K562 (cell line): ENCODE measurements around the gene RITA1. TPM values are rescaled to one million over a fixed set of nuclear protein-coding genes. Genes with fewer than 3 reads are reported as not detected.
A peak's percentile ranks its signal among the peaks of the same experiment; 100 is the strongest.

Experiments used
- ATAC-seq: fragments of 200-7000 bp; cut with Tn5 transposase; 3 replicates; pipeline ENCODE4 v1.9.1; 2020; ENCODE audit warnings: moderate library complexity
- BruUV-seq: library from RNA; stranded (reverse); fragments of 400-500 nt; replicated peaks from 2 replicates; lab custom pipeline; 2021; lab: Mats Ljungman, UMichigan
- CTCF ChIA-PET: fragments of 300-600 bp; formaldehyde crosslinking; extraction: SDS; loops from one replicate; lab custom pipeline; 2021; ENCODE audit warnings: low intra/inter-chr PET ratio; lab: Yijun Ruan, JAX
- POLR2A ChIA-PET: fragments of 300-600, 350-650 bp; sonication (Branson Sonifier 250); formaldehyde crosslinking; extraction: SDS; loops from one replicate; lab custom pipeline; 2021; ENCODE audit warnings: antibody characterized with exemption, inconsistent platforms; lab: Yijun Ruan, JAX
- DNase-seq, 4 experiments: peaks; one replicate each; pipeline versions ENCODE4 v3.0.0 to v3.0.0-alpha.2; 2011 to 2018; ENCODE audit warnings: low spot score in 3 of 4, mixed read lengths in 3 of 4; ENCODE audit errors: extremely low read depth in 1 of 4
- FAIRE-seq: peaks from 2 replicates; lab custom pipeline; 2011; peaks lifted over from hg19 to GRCh38; lab: Jason Lieb, UNC
- H2AFZ ChIP-seq: 2 replicates; pipeline ENCODE4 v1.6.0; 2011; ENCODE audit warnings: low read depth, low read length, control low read depth, inconsistent platforms
- H3K27ac ChIP-seq: fragments of 200-600 bp; 3 replicates; pipeline ENCODE4 v1.8.0; 2011; ENCODE audit warnings: low read depth, mild to moderate bottlenecking, control low read depth, inconsistent platforms, low read length, moderate library complexity, mixed read lengths; ENCODE audit errors: extremely low read depth
- H3K27me3 ChIP-seq, 2 experiments: fragments of 300-600 bp in 1 of 2; 2 replicates in 1 of 2; 3 replicates in 1 of 2; pipeline versions ENCODE4 v1.6.0 to v1.8.0; 2011; ENCODE audit warnings: inconsistent platforms in 2 of 2, low read length in 2 of 2, mild to moderate bottlenecking in 1 of 2, mixed read lengths in 1 of 2, moderate library complexity in 1 of 2; ENCODE audit not compliant: control insufficient read depth in 2 of 2, insufficient read depth in 2 of 2
- H3K36me3 ChIP-seq: fragments of 300-600 bp; 3 replicates; pipeline ENCODE4 v1.8.0; 2011; ENCODE audit warnings: mild to moderate bottlenecking, low read length, inconsistent platforms; ENCODE audit not compliant: control insufficient read depth, insufficient read depth
- H3K4me1 ChIP-seq, 2 experiments: fragments of 200-600 bp in 1 of 2; replicated peaks in 1 of 2; 2 replicates in 1 of 2; 3 replicates in 1 of 2; pipeline versions ENCODE4 v1.5.1 to v1.8.0; 2011; ENCODE audit warnings: inconsistent platforms in 2 of 2, low read length in 2 of 2, mild to moderate bottlenecking in 1 of 2, mixed read lengths in 1 of 2, moderate library complexity in 1 of 2; ENCODE audit not compliant: control insufficient read depth in 2 of 2, insufficient read depth in 2 of 2
- H3K4me2 ChIP-seq: 2 replicates; pipeline ENCODE4 v1.6.1; 2011; ENCODE audit warnings: low read length, control low read depth, inconsistent platforms, mixed read lengths; ENCODE audit not compliant: insufficient read depth
- H3K4me3 ChIP-seq: fragments of 200-600 bp; sonication (generic), shearing (Covaris generic); 2 replicates; pipeline ENCODE4 v1.5.1; 2016; ENCODE audit warnings: control low read depth, inconsistent platforms
- H3K79me2 ChIP-seq: fragments of 200-600 bp; 3 replicates; pipeline ENCODE4 v1.8.0; 2011; ENCODE audit warnings: low read length, inconsistent platforms; ENCODE audit not compliant: control insufficient read depth, insufficient read depth
- H3K9ac ChIP-seq, 2 experiments: 2 replicates each; pipeline versions ENCODE4 v1.6.0 to v1.6.1; 2011; ENCODE audit warnings: low read depth in 2 of 2, low read length in 2 of 2, control low read depth in 1 of 2, inconsistent platforms in 1 of 2, mild to moderate bottlenecking in 1 of 2, mixed read lengths in 1 of 2; ENCODE audit not compliant: insufficient read depth in 1 of 2
- H3K9me1 ChIP-seq: one replicate; pipeline ENCODE4 v1.6.0; 2011; ENCODE audit warnings: inconsistent platforms, mild to moderate bottlenecking, low read length, moderate library complexity; ENCODE audit not compliant: control insufficient read depth, insufficient read depth
- H3K9me3 ChIP-seq: replicated peaks from 2 replicates; pipeline ENCODE4 v1.5.1; 2011; ENCODE audit warnings: low read depth, low read length, inconsistent platforms; ENCODE audit not compliant: control insufficient read depth, insufficient read depth
- H4K20me1 ChIP-seq: replicated peaks from 2 replicates; pipeline ENCODE4 v1.6.1; 2011; ENCODE audit warnings: low read length, inconsistent platforms, mixed read lengths; ENCODE audit not compliant: control insufficient read depth, insufficient read depth
- BACH1 ChIP-seq: fragments of 200-800 bp; sonication (Bioruptor generic); IDR thresholded peaks from 2 replicates; pipeline ENCODE4 v1.6.1; 2016; ENCODE audit warnings: missing genetic modification characterization, missing compliant biosample characterization
- BHLHE40 ChIP-seq: IDR thresholded peaks from 2 replicates; pipeline ENCODE4 v1.6.1; 2011; ENCODE audit warnings: low read length, improper control_type of control experiment
- DDX20 ChIP-seq: fragments of 450-650 bp; IDR thresholded peaks from 2 replicates; pipeline ENCODE4 v1.6.1; 2016; ENCODE audit warnings: missing genetic modification characterization, low read depth, mild to moderate bottlenecking, missing compliant biosample characterization, moderate library complexity
- MBD1 ChIP-seq: fragments of 250-450 bp; sonication (Bioruptor Pico); IDR thresholded peaks from 2 replicates; pipeline ENCODE4 v1.8.0; 2022; ENCODE audit warnings: inconsistent platforms
- NR2C1 ChIP-seq, 2 experiments: fragments of 450-650 bp; IDR thresholded peaks; 2 replicates each; pipeline ENCODE4 v1.6.1; 2017; ENCODE audit warnings: mild to moderate bottlenecking in 2 of 2, antibody characterized with exemption in 1 of 2, inconsistent platforms in 1 of 2, missing compliant biosample characterization in 1 of 2, missing genetic modification characterization in 1 of 2
- RUNX1 ChIP-seq: sonication (generic); IDR thresholded peaks from 2 replicates; pipeline ENCODE4 v1.6.1; 2016; ENCODE audit warnings: antibody characterized with exemption, low read depth
- YY1 ChIP-seq, 3 experiments: IDR thresholded peaks; 2 replicates each; pipeline ENCODE4 v1.6.1; 2011; ENCODE audit warnings: low read length in 2 of 3, mild to moderate bottlenecking in 2 of 3, moderate library complexity in 2 of 3, borderline replicate concordance in 1 of 3, control low read depth in 1 of 3, low read depth in 1 of 3; ENCODE audit not compliant: insufficient read depth in 3 of 3, insufficient replicate concordance in 2 of 3, control insufficient read depth in 1 of 3, insufficient read length in 1 of 3; ENCODE audit errors: extremely low read depth in 1 of 3
- ZBTB1 ChIP-seq: sonication (generic); formaldehyde crosslinking; IDR thresholded peaks from 2 replicates; pipeline ENCODE4 v1.8.1; 2023; ENCODE audit warnings: missing genetic modification reagents, low read depth, mild to moderate bottlenecking, borderline replicate concordance
- WGBS: fragments of 100-300 bp; shearing (Covaris generic); methylation state at CpG from one replicate; pipeline ENCODE4 v1.1.6; 2016; ENCODE audit warnings: low coverage, mixed read lengths; ENCODE audit not compliant: insufficient coverage; ENCODE audit errors: missing lambda C conversion rate; 5-methylcytosine and 5-hydroxymethylcytosine counted together
- in situ Hi-C: fragments of 300-500 bp; cut with MboI; formaldehyde crosslinking; loops from 4 replicates; pipeline ENCODE4 v1.15.0; 2018; ENCODE audit warnings: inconsistent platforms, mixed read lengths
- intact Hi-C: fragments of 100-400 bp; cut with micrococcal nuclease; formaldehyde crosslinking; loops from 2 replicates; pipeline ENCODE4 v1.14.2; 2022
- polyA plus RNA-seq, 8 experiments: library from polyadenylated mRNA; depleted of rRNA in 4 of 8; stranded (reverse) in 5 of 8; unstranded in 3 of 8; fragments of >200 nt; fragmentation: Nextera tagmentation in 2 of 8; fragmentation: Illumina TruSeq in 1 of 8; extraction: Ambion mirVana in 2 of 8; extraction: Trizol in 1 of 8; gene quantifications; 2 replicates each; pipeline versions ENCODE4 v1.2.1 to v1.2.3, GENCODE V29; 2011 to 2014; ENCODE audit warnings: inconsistent platforms in 1 of 8, missing spikeins in 1 of 8
- total RNA-seq, 7 experiments: library from RNA; depleted of rRNA in 6 of 7; stranded (reverse); fragments of >200 nt in 6 of 7; fragmentation: Illumina TruSeq in 2 of 7; extraction: Trizol in 2 of 7; gene quantifications; 2 replicates each; pipeline versions ENCODE4 v1.2.1 to v1.2.3, GENCODE V29; 2011 to 2021; ENCODE audit warnings: low replicate concordance in 1 of 7
- TF ChIP-seq, protein P1 (sequence below): sonication (generic); formaldehyde crosslinking; IDR thresholded peaks from 2 replicates; pipeline ENCODE4 v1.8.0; 2022; ENCODE audit warnings: missing genetic modification reagents, mild to moderate bottlenecking, moderate library complexity, borderline replicate concordance
- TF ChIP-seq, protein P2 (sequence below): fragments of 250-450 bp; sonication (Bioruptor Pico); IDR thresholded peaks from 2 replicates; pipeline ENCODE4 v1.4.0; 2020
- TF ChIP-seq, protein P3 (sequence below), 2 experiments: fragments of 200-800 bp in 1 of 2; sonication (Bioruptor generic) in 1 of 2; sonication (generic) in 1 of 2; formaldehyde crosslinking in 1 of 2; IDR thresholded peaks in 1 of 2; conservative IDR thresholded peaks in 1 of 2; 2 replicates each; pipeline versions ENCODE4 v1.5.0 to v1.6.1; 2016 to 2020; ENCODE audit warnings: missing compliant biosample characterization in 1 of 2, missing genetic modification characterization in 1 of 2, missing genetic modification reagents in 1 of 2
- TF ChIP-seq, protein P4 (sequence below): sonication (generic); formaldehyde crosslinking; IDR thresholded peaks from 2 replicates; pipeline ENCODE4 v1.9.0; 2022; ENCODE audit warnings: mild to moderate bottlenecking, missing genetic modification reagents

RITA1 gene
- total and polyA plus RNA-seq, 9 of the 15 experiments (the other 6 are each of a cell fraction or from before 2014, with no cell fraction given), result 2.8 to 40.4 (median 18.0) TPM

GRCh38 chr12:113208041-113208934, 22.8 kb downstream of the RITA1 start:
- Histone ChIP-seq H3K4me3 (no peak overlapping the region), H3K4me2 (no peak overlapping the region; the same call in 1 of the 2 replicates), H3K36me3 (no peaks in the 10 kb centered on the region), H3K4me1 (peaks cover 23 to 29% of the 10 kb centered on the region in 2 experiments), H3K9ac (peak overlapping the region; percentile 7 to 15; a peak in 1 of 4 replicates), H3K79me2 (no peaks in the 10 kb centered on the region), H2AFZ (peak overlapping the region; percentile 78), H4K20me1 (no peaks in the 10 kb centered on the region), H3K9me1 (no peaks in the 10 kb centered on the region), H3K27ac (peak overlapping the region; percentile 6; the same call in 1 of the 3 replicates), H3K27me3 (no peaks in the 10 kb centered on the region), H3K9me3 (no peaks in the 10 kb centered on the region)
- DNase-seq (peak in 1 of 4 experiments; percentile 34), FAIRE-seq (peak; percentile 63), ATAC-seq (peak; percentile 60)
- in situ Hi-C loops (no loop called here), intact Hi-C loops (no loop called here)
- no TSS peak for BruUV-seq
- ChIA-PET CTCF (no interaction called here), POLR2A (interaction anchor here (0.5 to 0.9 kb wide), 6 partner anchors 13 to 374 kb away, joined by 3 to 5 read pairs (median 3); partner anchors contain the start of gene TPCN1)
- 28% methylated on average over 10 of the region's 10 CpGs for WGBS
- no peak for TF ChIP-seq MBD1 (CRISPR knock-in tag)
- TF ChIP-seq, protein P1, sequence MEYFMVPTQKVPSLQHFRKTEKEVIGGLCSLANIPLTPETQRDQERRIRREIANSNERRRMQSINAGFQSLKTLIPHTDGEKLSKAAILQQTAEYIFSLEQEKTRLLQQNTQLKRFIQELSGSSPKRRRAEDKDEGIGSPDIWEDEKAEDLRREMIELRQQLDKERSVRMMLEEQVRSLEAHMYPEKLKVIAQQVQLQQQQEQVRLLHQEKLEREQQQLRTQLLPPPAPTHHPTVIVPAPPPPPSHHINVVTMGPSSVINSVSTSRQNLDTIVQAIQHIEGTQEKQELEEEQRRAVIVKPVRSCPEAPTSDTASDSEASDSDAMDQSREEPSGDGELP (CRISPR knock-in tag), result peak; percentile 79
- peak; percentile 94 for TF ChIP-seq ZBTB1 (CRISPR knock-in tag)
- no peak for TF ChIP-seq YY1 (IDR thresholded peaks at IDR 0.05; ENCODE audit: borderline replicate concordance in 1 of 3, control insufficient read depth in 1 of 3, extremely low read depth in 1 of 3, insufficient read depth in 3 of 3, insufficient read length in 1 of 3, insufficient replicate concordance in 2 of 3, low read depth in 1 of 3, low read length in 2 of 3)
- TF ChIP-seq, protein P2, sequence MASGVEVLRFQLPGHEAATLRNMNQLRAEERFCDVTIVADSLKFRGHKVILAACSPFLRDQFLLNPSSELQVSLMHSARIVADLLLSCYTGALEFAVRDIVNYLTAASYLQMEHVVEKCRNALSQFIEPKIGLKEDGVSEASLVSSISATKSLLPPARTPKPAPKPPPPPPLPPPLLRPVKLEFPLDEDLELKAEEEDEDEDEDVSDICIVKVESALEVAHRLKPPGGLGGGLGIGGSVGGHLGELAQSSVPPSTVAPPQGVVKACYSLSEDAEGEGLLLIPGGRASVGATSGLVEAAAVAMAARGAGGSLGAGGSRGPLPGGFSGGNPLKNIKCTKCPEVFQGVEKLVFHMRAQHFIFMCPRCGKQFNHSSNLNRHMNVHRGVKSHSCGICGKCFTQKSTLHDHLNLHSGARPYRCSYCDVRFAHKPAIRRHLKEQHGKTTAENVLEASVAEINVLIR (CRISPR knock-in tag), result 0 out of 2 replicates have a peak, but pooled peaks have one; percentile 16
- TF ChIP-seq BACH1, result peak; percentile 36; the same call in 1 of the 2 replicates
- TF ChIP-seq NR2C1 (IDR thresholded peaks at IDR 0.05), result no peak
- peak; percentile 21; the same call in 1 of the 2 replicates for TF ChIP-seq NR2C1 (tag; IDR thresholded peaks at IDR 0.05)
- TF ChIP-seq BHLHE40, result peak; percentile 83
- TF ChIP-seq RUNX1, result peak; percentile 81; the same call in 1 of the 2 replicates
- TF ChIP-seq, protein P3, sequence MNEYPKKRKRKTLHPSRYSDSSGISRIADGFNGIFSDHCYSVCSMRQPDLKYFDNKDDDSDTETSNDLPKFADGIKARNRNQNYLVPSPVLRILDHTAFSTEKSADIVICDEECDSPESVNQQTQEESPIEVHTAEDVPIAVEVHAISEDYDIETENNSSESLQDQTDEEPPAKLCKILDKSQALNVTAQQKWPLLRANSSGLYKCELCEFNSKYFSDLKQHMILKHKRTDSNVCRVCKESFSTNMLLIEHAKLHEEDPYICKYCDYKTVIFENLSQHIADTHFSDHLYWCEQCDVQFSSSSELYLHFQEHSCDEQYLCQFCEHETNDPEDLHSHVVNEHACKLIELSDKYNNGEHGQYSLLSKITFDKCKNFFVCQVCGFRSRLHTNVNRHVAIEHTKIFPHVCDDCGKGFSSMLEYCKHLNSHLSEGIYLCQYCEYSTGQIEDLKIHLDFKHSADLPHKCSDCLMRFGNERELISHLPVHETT (CRISPR knock-in tag; conservative IDR thresholded peaks at IDR 0.05 in 1 of 2, IDR thresholded peaks at IDR 0.05 in 1 of 2), result peak in 1 of 2 experiments; percentile 71; a peak in 2 of 4 replicates
- no peak for TF ChIP-seq DDX20 (tag)
- TF ChIP-seq, protein P4, sequence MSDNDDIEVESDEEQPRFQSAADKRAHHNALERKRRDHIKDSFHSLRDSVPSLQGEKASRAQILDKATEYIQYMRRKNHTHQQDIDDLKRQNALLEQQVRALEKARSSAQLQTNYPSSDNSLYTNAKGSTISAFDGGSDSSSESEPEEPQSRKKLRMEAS (CRISPR knock-in tag), result peak; percentile 78; the same call in 1 of the 2 replicates
